GM19463 (cell line): ENCODE measurements around the gene ELFN2.
"Not testable (repeated sequence)": the region's sequence is repeated elsewhere in the genome, so short reads cannot be mapped to it uniquely, and the experiment has no call there.

Experiments
- ATAC-seq: cut with Tn5 transposase; IDR thresholded peaks from one replicate; pipeline ENCODE4 v1.9.1; 2021; ENCODE audit warnings: mild to moderate bottlenecking, moderate library complexity; ENCODE audit not compliant: unreplicated experiment

The ELFN2 gene

DNA sequence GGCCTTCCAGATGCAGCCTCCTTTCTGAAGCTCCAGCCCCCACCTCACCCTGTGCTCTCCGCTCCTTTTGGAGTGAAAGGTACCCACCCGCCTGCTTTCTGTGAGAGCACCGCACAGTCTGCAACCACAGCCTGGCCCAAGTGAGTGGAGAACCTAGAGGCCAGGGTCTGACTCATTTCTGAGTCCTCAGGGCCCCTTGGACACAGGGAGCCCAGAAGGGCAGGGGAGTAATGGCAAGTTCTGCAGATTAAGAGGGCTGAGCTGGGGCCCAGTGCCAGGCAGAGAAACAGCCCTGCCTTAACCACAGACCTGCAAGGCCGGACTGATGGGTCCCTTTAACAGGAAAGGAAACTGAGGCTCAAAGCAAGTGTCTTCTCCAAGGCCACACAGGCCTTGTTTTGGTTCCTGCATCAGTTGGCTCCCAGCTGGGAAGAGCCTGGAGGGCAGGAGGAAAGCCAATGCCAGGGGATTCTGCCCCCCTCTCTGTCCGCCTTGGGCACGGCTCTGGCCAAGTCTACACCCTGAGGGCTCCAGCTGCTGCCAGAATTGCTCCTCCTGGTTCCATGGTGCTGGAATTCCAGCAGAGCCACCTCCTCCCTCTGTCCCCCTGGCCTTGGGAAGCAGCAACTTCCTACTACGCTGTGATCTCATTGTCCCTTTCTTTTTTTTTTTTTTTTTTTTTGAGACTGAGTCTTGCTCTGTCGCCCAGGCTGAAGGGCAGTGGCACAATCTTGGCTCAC, 89.9 kb downstream of the ELFN2 start:
- ATAC-seq: no peak

DNA sequence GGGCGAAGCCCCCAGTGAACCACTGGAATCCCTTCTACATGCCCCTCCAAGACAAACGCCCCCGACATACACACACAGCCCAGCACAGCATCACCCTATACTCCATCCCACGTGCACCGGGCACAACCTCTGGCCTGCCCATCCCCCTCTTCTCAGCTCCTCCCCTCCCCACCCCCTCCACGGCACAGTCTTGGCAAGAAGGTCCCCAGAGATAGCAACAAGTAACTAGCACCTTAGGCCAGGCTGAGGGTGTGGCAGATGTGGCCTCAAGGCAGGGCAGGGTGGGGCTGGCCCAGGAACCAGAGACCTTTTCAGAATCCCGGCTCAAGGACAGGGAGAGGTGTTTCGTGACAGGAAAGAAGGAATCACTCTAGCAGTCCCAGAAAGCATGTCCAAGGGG, 90.7 kb downstream of the ELFN2 start:
- no peak for ATAC-seq

- ATAC-seq: no peak
These were observed 91.5 kb downstream of the ELFN2 start for GRCh38 chr22:37335806-37336199.

DNA sequence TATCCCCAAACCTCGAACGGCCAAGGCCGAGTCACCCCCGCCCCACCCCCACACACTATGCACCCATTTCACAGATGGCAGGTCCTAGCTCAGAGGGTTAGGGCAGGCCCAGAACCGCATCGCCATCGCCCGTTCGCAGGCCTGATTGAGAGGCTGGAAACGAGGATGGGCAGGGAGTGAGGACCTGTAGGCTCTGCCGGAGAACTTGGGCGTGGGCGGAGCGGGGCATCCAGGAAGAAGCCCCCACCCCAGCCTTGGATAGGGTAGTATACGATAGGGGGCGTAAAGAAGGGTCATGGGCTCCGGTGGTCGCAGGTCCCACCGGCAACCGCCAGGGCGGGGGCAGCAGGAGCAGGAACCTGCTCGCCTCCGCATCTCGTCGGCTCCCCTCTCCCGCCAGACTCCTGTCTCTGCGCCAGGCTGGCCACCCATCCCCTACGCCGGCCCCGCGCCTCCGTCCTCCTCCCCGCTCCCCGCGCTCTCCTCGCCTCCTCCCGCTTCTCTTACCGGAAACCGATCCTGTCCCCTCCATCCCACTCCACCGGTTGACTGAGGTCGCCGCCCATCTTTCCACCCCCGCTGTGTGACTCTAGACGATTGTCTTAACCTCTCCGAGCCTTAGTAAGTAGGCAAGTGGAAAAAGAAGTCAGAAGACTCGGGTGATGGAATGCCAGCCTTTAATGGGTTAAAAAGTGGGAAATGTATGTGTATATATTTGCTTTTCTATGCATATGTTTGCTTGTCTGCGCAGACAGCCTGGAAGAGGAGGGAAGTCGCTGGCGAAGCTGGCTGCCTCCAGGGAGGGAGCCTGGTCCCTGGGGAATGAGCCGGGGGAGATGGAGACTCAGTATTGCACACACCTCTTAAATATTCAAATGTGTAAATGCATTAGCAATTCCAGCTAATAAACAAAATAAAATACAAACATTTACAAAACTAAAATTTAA, 92.1 kb downstream of the ELFN2 start:
- no peak for ATAC-seq

DNA sequence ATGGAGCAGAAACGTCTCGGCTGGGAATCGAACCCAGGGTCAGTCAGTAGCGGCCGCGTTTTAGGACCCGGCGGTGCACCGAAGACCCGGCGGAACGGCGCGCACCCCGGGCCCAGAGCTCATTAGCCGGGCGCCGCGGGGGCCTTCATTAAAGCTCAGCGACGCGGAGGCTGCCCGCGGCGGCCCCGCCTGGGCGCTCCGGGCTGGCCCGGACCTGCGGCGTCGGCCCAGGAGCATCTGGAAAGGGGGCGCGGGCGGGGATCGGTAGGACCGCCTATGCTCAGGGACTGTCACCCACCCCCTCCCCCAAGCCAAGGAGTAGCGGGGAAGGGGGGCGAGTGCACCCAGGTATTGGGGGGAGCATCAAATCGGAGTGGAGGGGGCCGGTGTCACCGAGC, 92.8 kb downstream of the ELFN2 start:
- no peak for ATAC-seq

DNA sequence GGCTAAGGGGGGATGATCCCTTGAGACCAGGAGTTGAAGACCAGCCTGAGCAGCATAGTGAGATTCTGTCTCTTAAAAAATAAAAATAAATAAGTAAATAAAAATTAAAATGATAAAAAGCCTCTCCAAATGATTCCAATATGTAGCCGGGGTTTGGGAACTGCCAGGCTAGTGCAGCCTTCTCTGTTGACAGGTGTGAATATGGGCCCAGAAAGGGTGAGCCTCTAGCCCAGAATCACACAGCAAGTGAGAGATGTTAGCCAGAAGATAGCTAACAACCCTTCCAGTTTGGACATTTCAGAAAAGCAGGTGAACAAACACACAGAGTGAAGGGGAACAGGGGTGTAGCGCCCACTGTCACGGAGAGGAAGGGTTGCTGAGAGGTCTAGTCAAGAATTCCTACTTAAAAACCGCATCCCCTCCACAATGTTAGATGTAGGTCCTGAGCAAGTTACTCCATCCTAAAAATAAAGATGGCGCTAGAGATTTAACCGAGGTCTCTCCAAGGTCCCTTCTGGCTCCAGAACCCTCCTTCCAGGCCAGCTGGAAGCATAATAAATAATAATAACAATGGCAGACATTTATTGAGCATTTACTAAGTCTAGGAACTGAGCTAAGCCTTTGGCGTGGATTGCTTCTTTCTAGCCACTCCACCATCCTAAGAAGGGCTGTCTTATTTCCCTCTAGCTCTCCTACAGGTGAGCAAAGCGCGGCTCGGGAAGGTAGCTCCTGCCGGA, 93.4 kb downstream of the ELFN2 start:
- no peak for ATAC-seq

GRCh38 chr22:37331856-37332536, 95.3 kb downstream of the ELFN2 start:
- ATAC-seq: no peak

GRCh38 chr22:37331034-37331428, 96.2 kb downstream of the ELFN2 start:
- ATAC-seq: no peak

GRCh38 chr22:37330200-37331033, 96.9 kb downstream of the ELFN2 start:
- no peak for ATAC-seq

GRCh38 chr22:37329238-37330140, 97.8 kb downstream of the ELFN2 start:
- ATAC-seq: no peak

- ATAC-seq: not testable (repeated sequence)
These were observed 98.6 kb downstream of the ELFN2 start for GRCh38 chr22:37328538-37329237.

GRCh38 chr22:37328017-37328416, 99.3 kb downstream of the ELFN2 start:
- ATAC-seq: no peak

DNA sequence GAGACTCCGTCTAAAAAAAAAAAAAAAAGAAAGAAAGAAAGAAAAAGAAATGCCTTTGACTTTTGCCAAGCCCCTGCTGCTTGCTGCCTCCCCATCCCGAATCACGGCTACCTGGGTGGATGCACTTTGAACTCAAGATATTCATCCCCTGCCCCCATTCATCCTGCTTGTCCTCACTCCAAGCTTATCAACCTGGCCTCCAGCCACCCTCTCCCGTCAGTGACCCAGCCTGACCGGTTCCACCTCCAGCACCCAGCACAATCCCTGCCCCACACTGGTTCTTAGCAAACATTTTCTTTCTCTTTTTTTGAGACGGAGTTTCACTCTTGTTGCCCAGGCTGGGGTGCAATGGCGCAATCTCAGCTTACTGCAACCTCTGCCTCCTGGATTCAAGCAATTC, 100.6 kb downstream of the ELFN2 start:
- ATAC-seq: no peak

DNA sequence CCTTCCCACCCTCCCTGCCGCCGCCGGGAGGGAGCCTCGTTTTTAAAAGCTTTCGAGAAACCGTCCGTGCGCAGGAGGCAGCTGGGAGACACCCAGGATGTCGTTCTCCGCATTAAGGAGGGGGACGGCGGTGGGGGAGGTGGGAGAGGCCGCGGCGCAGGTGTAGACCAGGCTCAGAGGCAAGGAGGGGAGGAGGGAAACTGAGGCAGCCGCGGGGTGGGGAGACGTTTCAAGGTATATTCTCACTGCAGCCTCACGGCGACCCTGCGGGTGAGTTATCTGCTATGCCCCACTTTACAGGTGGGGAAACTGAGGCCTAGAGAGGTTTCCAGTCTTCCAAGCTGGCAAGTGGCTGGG, 102.3 kb downstream of the ELFN2 start:
- ATAC-seq: no peak

DNA sequence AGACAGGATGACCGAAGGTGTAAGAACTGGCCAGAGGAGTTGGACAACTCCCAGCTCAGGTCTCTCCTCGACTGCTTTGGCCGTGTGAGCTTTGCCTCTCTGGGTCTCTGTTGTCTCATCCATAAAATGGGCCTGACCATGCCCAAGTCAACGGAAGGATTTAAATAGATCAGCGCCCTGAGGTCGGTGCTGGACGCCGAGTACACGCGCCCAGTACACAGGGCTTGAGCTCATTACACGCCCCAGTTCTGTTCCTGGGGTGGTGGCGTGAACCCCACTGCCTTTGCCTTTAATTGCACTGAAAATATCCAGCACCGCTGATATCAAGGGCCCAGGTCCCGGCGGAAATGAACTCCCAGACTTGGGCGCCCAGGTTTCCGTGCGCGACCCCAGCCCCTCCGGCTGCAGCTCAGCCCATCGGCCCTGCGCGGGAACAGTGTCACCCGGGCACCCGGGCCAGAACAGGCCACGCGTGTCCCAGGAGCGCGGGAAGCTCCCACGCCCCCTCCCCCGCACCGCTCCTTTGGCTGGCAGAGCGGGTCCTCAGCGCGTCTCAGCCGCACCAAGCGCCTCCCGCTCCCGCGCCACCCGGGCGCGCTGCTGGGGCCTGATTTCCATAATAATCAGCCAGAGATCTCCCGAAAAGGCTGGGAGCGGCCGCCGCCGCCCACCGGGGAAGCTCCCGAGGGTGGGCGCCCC, 102.8 kb downstream of the ELFN2 start:
- ATAC-seq: no peak

- no peak for ATAC-seq
These were observed 106.3 kb downstream of the ELFN2 start for GRCh38 chr22:37320726-37321677.

- no peak for ATAC-seq
These were observed 107.8 kb downstream of the ELFN2 start for GRCh38 chr22:37319469-37319868.
